NOMO-1 treated with dmso at 0.1 percent for 144 hours (cell line): Measurements from ENCODE around the gene ITGA8.
"Not testable (repeated sequence)": the region's sequence is repeated elsewhere in the genome, so short reads cannot be mapped to it uniquely, and the experiment has no call there.

Source experiments
- DNase-seq: peaks from one replicate; lab custom pipeline; 2025; ENCODE audit not compliant: unreplicated experiment; lab: John Stamatoyannopoulos, UW

Gene ITGA8

GRCh38 chr10:15516256-15517085 is 203.3 kb downstream of the ITGA8 start:
- no peak for DNase-seq

DNA sequence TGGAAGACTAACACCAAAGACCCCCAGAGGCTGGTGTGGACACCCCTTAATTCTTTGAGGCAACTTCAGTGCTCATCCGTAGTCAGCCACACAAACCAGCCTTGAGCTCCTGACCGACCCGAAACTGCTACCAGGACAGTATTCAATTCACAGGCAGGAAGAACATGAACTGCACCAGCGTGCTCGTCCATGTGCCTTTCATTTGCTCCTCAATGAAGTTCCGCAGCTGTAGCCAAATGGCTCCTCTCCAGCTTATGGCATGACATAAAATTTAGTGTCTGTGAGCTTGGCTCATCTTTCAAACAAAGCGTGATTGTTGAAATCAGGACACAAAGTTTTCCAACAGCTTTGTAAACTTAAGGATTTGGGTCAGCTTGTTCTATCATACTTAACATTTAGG is 204.5 kb downstream of the ITGA8 start:
- DNase-seq: no peak

DNA sequence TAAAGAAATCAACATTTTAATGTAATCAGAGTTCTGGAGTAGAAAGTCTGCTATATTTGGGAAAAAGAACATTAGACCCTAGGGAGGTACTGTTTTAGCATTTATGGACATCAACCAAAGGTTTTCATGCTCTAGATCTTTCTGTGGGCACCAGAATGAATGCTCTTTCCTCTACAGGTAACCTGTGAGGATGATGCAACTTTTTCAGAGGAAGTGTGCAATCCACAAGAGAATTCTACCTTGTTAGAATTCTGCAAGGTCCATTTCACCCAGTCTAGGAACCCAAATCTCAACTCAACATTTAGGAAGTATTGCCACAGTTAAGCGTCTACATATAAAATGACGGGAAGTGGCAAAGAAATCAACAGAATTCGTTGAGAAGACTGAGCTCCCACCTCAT is 208.8 kb downstream of the ITGA8 start:
- no peak for DNase-seq

GRCh38 chr10:15505329-15505728 is 214.4 kb downstream of the ITGA8 start:
- no peak for DNase-seq

GRCh38 chr10:15504101-15504840 is 215.5 kb downstream of the ITGA8 start:
- no peak for DNase-seq

DNA sequence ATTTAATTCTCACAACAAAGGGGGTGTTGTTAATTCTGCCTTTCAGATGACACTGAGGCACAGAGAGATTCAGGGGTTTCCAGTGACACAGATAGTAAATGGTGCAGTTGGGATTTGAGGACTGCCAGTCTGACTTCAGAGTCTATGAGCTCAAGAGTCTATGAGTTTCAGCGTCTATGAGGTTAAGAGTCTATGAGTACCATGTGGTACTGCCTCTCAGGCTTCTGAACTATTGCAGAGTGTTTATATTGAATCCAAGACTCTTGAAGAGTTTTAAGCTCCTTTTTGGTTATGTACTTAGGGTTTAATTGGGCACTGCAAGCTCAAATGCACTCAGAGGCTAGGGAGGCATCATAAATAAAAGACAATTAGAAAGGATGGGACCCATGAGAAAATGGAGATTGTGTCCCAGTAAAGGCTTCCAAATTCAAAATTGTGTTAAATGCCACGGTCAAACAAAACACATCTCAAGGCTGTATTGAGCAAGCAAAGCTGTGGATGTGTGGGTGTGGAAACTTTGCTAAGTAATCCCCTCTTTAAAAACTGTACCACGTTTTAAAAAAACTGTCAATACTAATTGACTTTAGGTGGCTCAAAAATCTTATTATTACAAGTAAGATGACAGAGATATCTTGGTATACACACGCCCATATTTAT is 224.7 kb downstream of the ITGA8 start:
- DNase-seq: no peak

DNA sequence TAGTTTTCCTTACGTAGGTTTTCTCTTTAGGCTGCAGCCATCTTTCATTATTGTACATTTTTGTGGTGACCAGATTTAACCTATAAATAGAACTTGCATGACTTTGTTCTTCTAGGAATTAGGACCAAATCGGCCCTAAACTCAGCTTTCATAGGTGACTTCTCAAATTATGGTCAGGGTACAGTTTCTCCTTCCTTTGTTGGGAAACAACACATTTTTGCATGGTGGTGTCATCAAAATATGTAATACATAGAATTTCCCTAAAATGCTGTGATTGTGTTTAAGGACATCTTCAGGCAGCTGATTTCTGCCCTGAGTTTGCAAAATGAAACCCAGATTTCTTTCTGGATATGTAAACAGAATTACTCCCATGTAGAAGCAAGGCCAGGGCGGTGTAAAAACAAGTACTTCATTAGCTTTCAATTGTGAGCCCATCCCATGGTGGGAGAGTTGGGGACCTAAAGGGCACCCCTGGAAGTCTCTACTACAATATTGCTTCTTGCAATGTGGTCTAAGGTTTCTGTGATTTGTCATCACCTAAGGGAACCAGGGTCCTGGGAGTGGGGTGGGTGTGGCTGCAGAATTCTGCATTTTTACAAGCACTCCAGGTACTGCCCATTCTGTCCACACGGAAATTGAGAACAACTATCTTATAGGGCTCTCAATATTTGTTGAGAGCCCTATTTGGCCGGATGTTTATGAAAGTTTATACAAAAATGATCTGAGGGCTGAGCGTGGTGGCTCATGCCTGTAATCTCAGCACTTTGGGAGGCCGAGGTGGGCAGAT is 227.7 kb downstream of the ITGA8 start:
- no peak for DNase-seq

DNA sequence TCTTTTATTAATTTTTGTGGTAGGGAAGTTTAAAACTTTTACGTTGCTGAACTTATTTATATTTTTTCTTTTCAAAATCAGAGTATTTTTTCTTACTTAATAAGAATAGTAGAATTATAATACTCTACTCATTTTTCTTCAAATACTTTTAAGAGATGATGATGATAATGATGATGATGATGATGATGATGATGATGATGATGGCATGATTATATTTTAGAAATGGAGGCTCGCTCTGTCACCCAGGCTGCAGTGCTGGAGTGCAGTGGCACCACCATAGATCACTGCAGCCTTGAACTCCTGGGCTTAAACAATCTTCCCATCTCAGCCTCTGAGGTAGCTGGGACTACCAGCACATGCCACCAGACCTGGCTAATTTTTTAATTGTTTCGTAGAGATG is 230.3 kb downstream of the ITGA8 start:
- DNase-seq: no peak

- no peak for DNase-seq
These were observed 232.3 kb downstream of the ITGA8 start for GRCh38 chr10:15487376-15487775.

GRCh38 chr10:15486404-15486803 is 233.3 kb downstream of the ITGA8 start:
- no peak for DNase-seq

GRCh38 chr10:15485684-15486316 is 233.9 kb downstream of the ITGA8 start:
- DNase-seq: no peak

- no peak for DNase-seq
These were observed 234.7 kb downstream of the ITGA8 start for GRCh38 chr10:15485027-15485426.

- no peak for DNase-seq
These were observed 235.6 kb downstream of the ITGA8 start for GRCh38 chr10:15484128-15484527.

DNA sequence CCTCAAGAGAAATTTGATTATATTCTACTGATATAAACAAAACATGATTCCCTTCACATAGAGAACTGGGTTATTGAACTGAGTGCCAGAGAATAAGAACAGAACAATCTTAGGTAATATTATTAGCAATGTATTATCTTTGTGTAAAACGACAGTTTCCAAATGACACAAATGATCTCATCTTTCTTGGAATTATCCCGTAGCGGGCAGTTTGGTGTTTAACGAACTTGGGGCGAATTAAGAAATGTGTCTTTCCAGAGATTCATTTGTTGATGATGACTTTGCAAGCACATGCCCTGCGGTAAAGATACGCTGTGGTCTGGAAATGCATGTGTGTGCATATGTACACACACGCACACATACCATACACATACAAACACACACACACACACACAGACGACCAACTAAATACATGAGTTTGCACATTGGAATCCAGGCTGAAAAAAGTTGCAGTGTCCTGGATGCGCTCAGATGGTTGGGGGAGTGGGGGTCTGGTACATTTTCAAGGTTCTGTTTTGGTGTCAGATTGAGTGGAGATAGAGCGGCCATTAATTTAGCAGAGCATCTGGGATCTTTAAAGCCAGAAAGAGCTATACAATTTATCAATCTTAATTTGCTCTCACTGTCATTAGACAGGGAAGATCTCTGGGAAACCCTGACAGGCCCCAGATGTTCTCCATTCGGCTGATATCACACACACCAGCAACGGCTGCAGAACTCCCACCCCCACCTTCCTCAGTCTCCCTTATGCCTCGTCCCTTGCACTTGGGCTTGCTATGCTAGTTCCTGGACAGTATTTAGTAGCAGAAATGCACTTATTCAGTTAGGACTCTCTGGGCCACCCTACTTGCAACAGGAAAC is 236.3 kb downstream of the ITGA8 start:
- no peak for DNase-seq

GRCh38 chr10:15482156-15482555 is 237.6 kb downstream of the ITGA8 start:
- DNase-seq: no peak

DNA sequence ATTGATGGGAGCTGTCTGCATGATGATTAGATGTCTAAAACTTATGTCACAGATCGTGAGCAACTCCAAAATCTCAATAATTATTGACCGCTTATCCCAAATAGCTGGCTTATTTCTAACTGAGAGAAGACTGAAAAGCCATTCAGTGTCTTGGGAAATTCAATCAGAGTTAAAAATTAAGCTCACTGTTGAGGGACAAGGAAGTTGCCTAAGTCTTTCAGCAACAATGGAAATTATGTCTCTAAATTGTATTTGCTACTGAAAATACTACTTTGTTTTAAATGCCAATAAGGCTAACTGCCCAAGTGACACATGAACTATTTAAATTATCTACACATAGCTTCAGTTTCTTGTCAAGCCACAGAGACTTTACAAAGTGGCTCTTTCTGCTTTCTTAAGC is 240.8 kb downstream of the ITGA8 start:
- no peak for DNase-seq

DNA sequence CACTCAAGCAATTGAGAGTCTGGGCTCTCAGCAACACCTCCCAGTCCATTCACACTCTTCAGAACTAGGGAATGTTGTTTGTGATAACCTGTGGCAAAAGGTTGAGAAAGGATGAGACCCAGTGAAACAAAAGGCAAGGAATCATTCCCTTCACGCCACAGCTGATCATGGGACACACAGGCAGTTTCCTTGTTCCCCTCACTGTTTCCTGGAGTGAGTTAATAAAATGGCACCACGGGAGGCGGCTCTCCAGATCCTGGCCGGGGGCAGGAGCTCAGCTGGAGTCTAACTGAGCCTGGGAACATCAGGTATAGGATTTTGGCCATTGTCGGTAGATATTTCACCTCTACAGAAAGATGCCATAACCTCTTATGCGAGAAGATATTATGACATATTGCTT is 241.3 kb downstream of the ITGA8 start:
- DNase-seq: no peak

- DNase-seq: no peak
These were observed 243.4 kb downstream of the ITGA8 start for GRCh38 chr10:15476337-15476736.

DNA sequence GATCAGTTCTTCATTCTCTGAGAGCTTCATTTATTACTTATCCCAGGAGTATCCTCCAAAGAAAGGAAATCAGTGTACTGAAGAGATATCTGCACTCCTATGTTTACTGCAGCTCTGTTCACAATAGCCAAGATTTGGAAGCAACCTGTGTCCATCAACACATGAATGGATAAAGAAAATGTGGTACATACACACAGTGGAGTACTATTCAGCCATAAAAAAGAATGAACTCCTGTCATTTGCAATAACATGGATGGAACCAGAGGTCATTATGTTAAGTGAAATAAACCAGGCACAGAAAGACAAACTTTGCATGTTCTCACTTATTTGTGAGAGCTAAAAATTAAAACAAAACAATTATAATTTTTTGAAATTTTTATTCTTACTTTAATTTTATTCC is 244.3 kb downstream of the ITGA8 start:
- not testable (repeated sequence) for DNase-seq

DNA sequence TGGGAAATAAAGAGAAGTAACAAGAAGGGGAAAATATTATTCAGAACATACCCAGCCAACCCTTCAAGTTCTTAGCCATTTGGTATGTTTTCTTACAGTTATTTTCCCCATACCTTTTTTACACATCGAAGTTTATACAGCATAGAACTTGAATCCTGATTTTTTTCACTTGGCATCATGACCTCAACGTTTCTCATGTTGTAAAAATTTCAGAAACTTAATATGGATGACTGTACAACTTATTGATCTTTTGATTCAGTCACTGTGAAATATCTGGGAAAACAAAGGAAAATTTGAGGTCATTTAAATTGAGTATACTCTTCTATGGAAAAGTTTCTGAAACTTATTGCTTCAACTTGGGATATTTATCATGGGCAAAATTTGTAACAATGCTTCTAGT is 245.1 kb downstream of the ITGA8 start:
- no peak for DNase-seq
